Tibial nerve (tissue), 4 donors: ENCODE results near the gene AMD1.
"Not testable (repeated sequence)": the region's sequence is repeated elsewhere in the genome, so short reads cannot be mapped to it uniquely, and the experiment has no call there.

Experiments used
- CTCF ChIP-seq, 5 experiments: fragments of 200-600 bp in 3 of 5; fragments of 450-650 bp in 2 of 5; sonication (generic) in 3 of 5; IDR thresholded peaks; one replicate each; pipeline ENCODE4 v1.5.1; 2016 to 2019; ENCODE audit warnings: antibody characterized with exemption in 5 of 5, mild to moderate bottlenecking in 3 of 5, moderate library complexity in 2 of 5
- EP300 ChIP-seq, 2 donors: sonication (generic); formaldehyde crosslinking; IDR thresholded peaks; one replicate each; pipeline ENCODE4 v1.6.1; 2017; ENCODE audit warnings: antibody characterized with exemption in 2 of 2, mild to moderate bottlenecking in 1 of 2
- POLR2A ChIP-seq, 2 donors: fragments of 450-650 bp; IDR thresholded peaks; one replicate each; pipeline ENCODE4 v1.6.1; 2017; ENCODE audit warnings: antibody characterized with exemption in 2 of 2, mild to moderate bottlenecking in 2 of 2, moderate library complexity in 2 of 2

- not testable (repeated sequence) for TF ChIP-seq CTCF, POLR2A, EP300 (IDR thresholded peaks at IDR 0.05)
Observed at GRCh38 chr6:110901601-110902000, 27.0 kb downstream of the AMD1 start.
